A673 (cell line): Measurements from ENCODE around the gene ITIH1. TPM values are rescaled to one million over a fixed set of nuclear protein-coding genes. Genes with fewer than 3 reads are reported as not detected.

ENCODE experiments used
- BruUV-seq: library from RNA; stranded (reverse); fragments of 400-500 nt; replicated peaks from 2 replicates; lab custom pipeline; 2021; lab: Mats Ljungman, UMichigan
- CTCF ChIA-PET: fragments of 300-600 bp; sonication (Branson Sonifier 250); formaldehyde crosslinking; loops from one replicate; lab custom pipeline; 2022; ENCODE audit warnings: antibody characterized with exemption; lab: Charles Lee
- POLR2A ChIA-PET: fragments of 300-600 bp; sonication (Branson Sonifier 250); formaldehyde crosslinking; loops from one replicate; lab custom pipeline; 2022; ENCODE audit warnings: antibody characterized with exemption; ENCODE audit not compliant: low non-redundant PET; lab: Charles Lee
- DNase-seq: peaks from one replicate; pipeline ENCODE4 v3.0.0-alpha.2; 2015; ENCODE audit warnings: low spot score
- H3K27ac ChIP-seq: fragments of 200-600 bp; sonication (generic); 2 replicates; pipeline ENCODE4 v1.5.1; 2016; ENCODE audit warnings: mixed run types, low read depth, mild to moderate bottlenecking, mixed read lengths, antibody characterized with exemption, low read length; ENCODE audit not compliant: poor library complexity, severe bottlenecking
- H3K27me3 ChIP-seq: fragments of 200-600 bp; sonication (generic); replicated peaks from 2 replicates; pipeline ENCODE4 v1.6.1; 2017; ENCODE audit warnings: mixed run types, low read depth, mild to moderate bottlenecking, mixed read lengths, antibody characterized with exemption, low read length; ENCODE audit not compliant: insufficient read depth, poor library complexity
- H3K36me3 ChIP-seq: fragments of 200-600 bp; sonication (generic); 2 replicates; pipeline ENCODE4 v1.6.1; 2016; ENCODE audit warnings: mixed run types, mild to moderate bottlenecking, mixed read lengths, antibody characterized with exemption, low read length; ENCODE audit not compliant: insufficient read depth, poor library complexity, severe bottlenecking
- H3K4me1 ChIP-seq: fragments of 200-600 bp; sonication (generic); 2 replicates; pipeline ENCODE4 v1.6.1; 2017; ENCODE audit warnings: mixed run types, mild to moderate bottlenecking, mixed read lengths, antibody characterized with exemption, low read length; ENCODE audit not compliant: insufficient read depth, poor library complexity, severe bottlenecking
- H3K4me3 ChIP-seq: fragments of 200-600 bp; sonication (generic); 2 replicates; pipeline ENCODE4 v1.5.1; 2016; ENCODE audit warnings: low read depth, mixed run types, mild to moderate bottlenecking, mixed read lengths, low read length; ENCODE audit not compliant: poor library complexity, severe bottlenecking
- H3K9me3 ChIP-seq: fragments of 200-600 bp; sonication (generic); 2 replicates; pipeline ENCODE4 v1.6.1; 2016; ENCODE audit warnings: mixed run types, low read depth, mild to moderate bottlenecking, mixed read lengths, antibody characterized with exemption, low read length; ENCODE audit not compliant: poor library complexity, severe bottlenecking
- EZH2 ChIP-seq: fragments of 200-600 bp; sonication (generic); IDR thresholded peaks from 2 replicates; pipeline ENCODE4 v1.6.1; 2017; ENCODE audit warnings: borderline replicate concordance, low read depth, mild to moderate bottlenecking, mixed read lengths, antibody characterized with exemption, low read length; ENCODE audit not compliant: poor library complexity, severe bottlenecking
- intact Hi-C: fragments of 100-400 bp; cut with micrococcal nuclease; formaldehyde crosslinking; loops from one replicate; pipeline ENCODE4 v1.10.0; 2022; ENCODE audit not compliant: unreplicated experiment
- total RNA-seq: library from RNA; stranded (reverse); gene quantifications from 2 replicates; pipeline ENCODE4 v1.2.3, GENCODE V29; 2021
- TF ChIP-seq, protein P1 (sequence below): fragments of 300-800, 200-600 bp; sonication (generic); conservative IDR thresholded peaks from 2 replicates; pipeline ENCODE4 v1.5.1; 2017; ENCODE audit warnings: low read depth, mild to moderate bottlenecking, antibody characterized with exemption, low read length, moderate library complexity, mixed read lengths

Gene ITIH1
- total RNA-seq, 1 experiment from 2014 or later: not detected

DNA sequence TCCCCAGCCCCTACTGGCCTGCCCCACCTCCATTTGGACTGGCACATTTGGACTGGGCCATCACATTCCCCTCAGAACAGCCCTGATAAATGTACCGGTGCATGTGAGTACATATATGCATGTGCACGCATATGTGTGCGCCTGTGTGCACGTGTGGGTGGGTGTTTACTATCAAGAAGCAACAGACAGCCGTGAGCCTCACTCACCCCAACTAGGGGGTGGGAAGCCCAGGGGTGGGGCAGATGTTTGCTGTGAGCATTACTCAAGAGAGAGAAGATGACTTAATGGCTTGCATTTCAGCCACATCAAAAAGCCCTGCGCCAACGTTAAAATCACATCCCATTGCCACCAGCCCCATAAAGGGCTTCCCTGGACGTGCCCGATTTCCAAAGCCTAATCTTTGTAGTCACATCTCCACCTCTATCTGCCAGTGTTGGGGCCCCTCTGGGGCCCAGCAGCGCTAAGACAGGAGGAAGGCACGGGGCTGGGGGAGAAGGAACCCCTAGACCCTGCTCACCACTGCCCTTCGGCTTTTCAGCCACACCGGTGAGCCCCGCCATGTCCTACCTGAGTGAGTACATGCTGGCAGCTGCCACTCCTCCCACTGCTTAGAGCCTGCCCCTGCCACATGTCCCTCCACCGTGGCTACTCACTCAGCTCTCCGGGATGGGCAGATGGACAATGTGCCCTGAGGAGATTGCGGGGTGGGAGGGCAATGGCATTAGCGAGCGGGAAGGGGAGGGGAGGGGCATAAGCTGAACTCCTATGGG lies 28.1 kb downstream of the ITIH1 start:
- CTCF ChIA-PET: no interaction called here
- no peaks in the 10 kb centered on the region for H3K9me3 ChIP-seq
- no TSS peak for BruUV-seq
- H3K4me1 ChIP-seq: no peaks in the 10 kb centered on the region
- intact Hi-C loops: no loop called here
- H3K36me3 ChIP-seq: no peaks in the 10 kb centered on the region
- no peak overlapping the region for H3K4me3 ChIP-seq
- H3K27me3 ChIP-seq: no peaks in the 10 kb centered on the region
- POLR2A ChIA-PET: no interaction called here
- no peak for DNase-seq
- H3K27ac ChIP-seq: no peak overlapping the region
- no peak for TF ChIP-seq EZH2
- TF ChIP-seq, protein P1, sequence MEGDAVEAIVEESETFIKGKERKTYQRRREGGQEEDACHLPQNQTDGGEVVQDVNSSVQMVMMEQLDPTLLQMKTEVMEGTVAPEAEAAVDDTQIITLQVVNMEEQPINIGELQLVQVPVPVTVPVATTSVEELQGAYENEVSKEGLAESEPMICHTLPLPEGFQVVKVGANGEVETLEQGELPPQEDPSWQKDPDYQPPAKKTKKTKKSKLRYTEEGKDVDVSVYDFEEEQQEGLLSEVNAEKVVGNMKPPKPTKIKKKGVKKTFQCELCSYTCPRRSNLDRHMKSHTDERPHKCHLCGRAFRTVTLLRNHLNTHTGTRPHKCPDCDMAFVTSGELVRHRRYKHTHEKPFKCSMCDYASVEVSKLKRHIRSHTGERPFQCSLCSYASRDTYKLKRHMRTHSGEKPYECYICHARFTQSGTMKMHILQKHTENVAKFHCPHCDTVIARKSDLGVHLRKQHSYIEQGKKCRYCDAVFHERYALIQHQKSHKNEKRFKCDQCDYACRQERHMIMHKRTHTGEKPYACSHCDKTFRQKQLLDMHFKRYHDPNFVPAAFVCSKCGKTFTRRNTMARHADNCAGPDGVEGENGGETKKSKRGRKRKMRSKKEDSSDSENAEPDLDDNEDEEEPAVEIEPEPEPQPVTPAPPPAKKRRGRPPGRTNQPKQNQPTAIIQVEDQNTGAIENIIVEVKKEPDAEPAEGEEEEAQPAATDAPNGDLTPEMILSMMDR: no peak

DNA sequence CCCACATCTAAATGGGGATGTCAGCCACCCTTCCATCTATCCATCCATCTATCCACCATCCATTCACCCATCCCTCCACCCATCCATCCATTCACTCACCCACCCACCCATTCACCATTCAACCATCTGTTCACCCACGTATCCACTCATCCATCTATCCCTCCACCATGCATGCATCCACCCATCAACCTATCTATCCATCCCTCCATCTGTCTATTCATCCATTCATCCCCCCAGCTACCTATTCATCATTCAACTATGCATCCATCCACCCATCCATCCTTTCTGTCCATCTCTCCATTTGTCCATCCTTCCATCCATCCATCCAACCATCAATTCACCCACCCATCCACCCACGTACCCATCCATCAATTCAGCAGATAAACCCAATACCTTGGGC lies 31.8 kb downstream of the ITIH1 start:
- no peaks in the 10 kb centered on the region for H3K36me3 ChIP-seq
- no peaks in the 10 kb centered on the region for H3K9me3 ChIP-seq
- TF ChIP-seq EZH2: no peak
- TF ChIP-seq, protein P1: no peak
- no TSS peak for BruUV-seq
- H3K4me3 ChIP-seq: no peak overlapping the region
- no peaks in the 10 kb centered on the region for H3K27me3 ChIP-seq
- no peak for DNase-seq
- no peak overlapping the region for H3K27ac ChIP-seq
- no peaks in the 10 kb centered on the region for H3K4me1 ChIP-seq
- ChIA-PET POLR2A (no interaction called here), CTCF (no interaction called here)
- intact Hi-C loops: no loop called here

DNA sequence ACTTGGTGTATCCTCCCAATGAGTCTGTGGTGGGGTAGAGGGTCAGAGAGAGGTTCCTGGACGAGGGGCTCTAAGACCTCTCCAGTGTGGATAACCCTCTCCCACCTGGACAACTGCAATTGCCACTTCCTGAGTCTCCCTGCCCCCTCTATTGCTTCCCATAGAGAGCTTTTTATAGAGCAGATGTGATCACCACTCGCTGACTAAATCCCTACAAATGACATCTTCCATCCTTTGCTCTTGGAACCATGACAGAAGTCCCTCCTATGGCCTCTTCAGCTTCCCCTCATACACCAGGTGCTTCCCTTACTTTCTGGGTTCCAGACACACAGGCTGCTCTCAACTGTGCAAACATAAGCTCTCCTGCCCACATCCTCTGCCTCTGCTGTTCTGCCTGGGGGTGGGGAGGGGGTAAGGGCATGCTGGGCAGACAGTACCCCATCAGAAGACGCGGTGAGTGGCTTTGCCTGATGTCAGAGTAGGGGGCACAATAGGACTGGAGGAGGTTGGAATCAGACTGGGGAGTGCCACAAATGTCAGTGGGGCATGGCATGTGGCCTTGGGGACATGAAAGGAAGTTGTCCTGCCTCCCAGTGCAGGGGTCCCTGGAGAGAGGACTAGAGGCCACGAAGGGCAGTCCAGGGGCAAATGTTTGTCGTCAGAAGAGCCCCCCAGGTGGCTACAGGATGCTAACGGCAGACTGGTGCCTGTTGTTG lies 32.4 kb downstream of the ITIH1 start:
- BruUV-seq: no TSS peak
- Histone ChIP-seq H3K9me3 (no peaks in the 10 kb centered on the region), H3K36me3 (no peaks in the 10 kb centered on the region), H3K27ac (no peak overlapping the region), H3K27me3 (no peaks in the 10 kb centered on the region), H3K4me3 (no peak overlapping the region), H3K4me1 (no peaks in the 10 kb centered on the region)
- DNase-seq: no peak
- CTCF ChIA-PET: no interaction called here
- intact Hi-C loops: no loop called here
- TF ChIP-seq, protein P1: no peak
- no peak for TF ChIP-seq EZH2
- POLR2A ChIA-PET: no interaction called here
